ENCODE measurements around the gene VPS26A. TPM values are rescaled to one million over a fixed set of nuclear protein-coding genes. Genes with fewer than 3 reads are reported as not detected.

Gene VPS26A
- total RNA-seq, 1 experiment from 2014 or later = 80.1 TPM

DNA sequence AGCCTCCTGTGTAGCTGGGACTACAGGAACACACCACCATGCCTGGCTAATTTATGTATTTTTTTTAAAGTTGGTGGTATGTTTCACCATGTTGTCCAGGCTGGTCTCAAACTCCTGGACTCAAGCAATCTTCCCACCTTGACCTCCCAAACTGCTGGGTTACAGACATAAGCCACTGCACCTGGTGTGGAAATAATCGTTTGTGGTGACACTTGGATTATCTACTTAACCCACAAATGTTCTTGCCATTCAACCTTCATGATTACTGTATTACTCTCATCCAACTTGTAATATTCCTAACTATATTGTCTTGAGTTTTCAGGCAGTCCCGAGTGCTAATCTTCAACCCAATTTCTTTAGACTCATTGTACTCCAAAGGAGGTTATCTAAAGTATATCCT lies 45.7 kb upstream of the VPS26A start:
- CTCF ChIA-PET = no interaction called here
- Histone ChIP-seq H3K27ac (ENCODE audit: low read depth, low read length, poor library complexity, severe bottlenecking) (no peak overlapping the region), H3K36me3 (ENCODE audit: insufficient read depth, low read length, poor library complexity, severe bottlenecking) (no peaks in the 10 kb centered on the region), H3K4me1 (ENCODE audit: insufficient read depth, low read length, poor library complexity, severe bottlenecking) (no peaks in the 10 kb centered on the region), H3K27me3 (replicated peaks; ENCODE audit: insufficient read depth, low read depth, low read length, poor library complexity) (no peaks in the 10 kb centered on the region), H3K9me3 (ENCODE audit: low read depth, low read length, poor library complexity, severe bottlenecking) (no peaks in the 10 kb centered on the region), H3K4me3 (ENCODE audit: low read depth, low read length, poor library complexity, severe bottlenecking) (no peak overlapping the region)
- DNase-seq (ENCODE audit: low spot score) = no peak
- BruUV-seq (replicated peaks) = no TSS peak
- POLR2A ChIA-PET (ENCODE audit: low non-redundant PET) = no interaction called here
- TF ChIP-seq, protein P1, sequence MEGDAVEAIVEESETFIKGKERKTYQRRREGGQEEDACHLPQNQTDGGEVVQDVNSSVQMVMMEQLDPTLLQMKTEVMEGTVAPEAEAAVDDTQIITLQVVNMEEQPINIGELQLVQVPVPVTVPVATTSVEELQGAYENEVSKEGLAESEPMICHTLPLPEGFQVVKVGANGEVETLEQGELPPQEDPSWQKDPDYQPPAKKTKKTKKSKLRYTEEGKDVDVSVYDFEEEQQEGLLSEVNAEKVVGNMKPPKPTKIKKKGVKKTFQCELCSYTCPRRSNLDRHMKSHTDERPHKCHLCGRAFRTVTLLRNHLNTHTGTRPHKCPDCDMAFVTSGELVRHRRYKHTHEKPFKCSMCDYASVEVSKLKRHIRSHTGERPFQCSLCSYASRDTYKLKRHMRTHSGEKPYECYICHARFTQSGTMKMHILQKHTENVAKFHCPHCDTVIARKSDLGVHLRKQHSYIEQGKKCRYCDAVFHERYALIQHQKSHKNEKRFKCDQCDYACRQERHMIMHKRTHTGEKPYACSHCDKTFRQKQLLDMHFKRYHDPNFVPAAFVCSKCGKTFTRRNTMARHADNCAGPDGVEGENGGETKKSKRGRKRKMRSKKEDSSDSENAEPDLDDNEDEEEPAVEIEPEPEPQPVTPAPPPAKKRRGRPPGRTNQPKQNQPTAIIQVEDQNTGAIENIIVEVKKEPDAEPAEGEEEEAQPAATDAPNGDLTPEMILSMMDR (conservative IDR thresholded peaks at IDR 0.05; ENCODE audit: low read depth, low read length) = no peak
- TF ChIP-seq EZH2 (IDR thresholded peaks at IDR 0.05; ENCODE audit: borderline replicate concordance, low read depth, low read length, poor library complexity, severe bottlenecking) = no peak
- intact Hi-C loops (cut with micrococcal nuclease; ENCODE audit: unreplicated experiment) = no loop called here

DNA sequence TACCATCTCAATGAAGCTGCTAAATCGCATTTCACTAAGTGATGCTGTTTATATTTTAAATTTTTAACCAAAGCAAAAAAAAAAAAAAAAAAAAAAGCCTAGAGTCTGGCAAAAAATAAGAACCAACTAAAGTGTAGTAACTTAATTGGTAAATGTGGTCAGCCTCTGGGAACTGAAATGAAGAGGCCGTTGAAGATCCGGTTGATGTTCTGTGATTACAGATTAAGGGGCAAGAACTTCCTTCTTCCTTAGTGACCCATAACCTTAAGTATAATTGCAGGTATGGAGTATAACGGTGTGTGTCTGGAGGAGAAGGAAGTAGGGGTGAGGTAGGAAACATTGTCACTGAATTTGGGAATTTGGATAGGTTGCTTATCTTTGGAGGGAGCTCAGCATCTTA lies 43.8 kb upstream of the VPS26A start:
- intact Hi-C loops (cut with micrococcal nuclease; ENCODE audit: unreplicated experiment) = no loop called here
- Histone ChIP-seq H3K9me3 (ENCODE audit: low read depth, low read length, poor library complexity, severe bottlenecking) (no peaks in the 10 kb centered on the region), H3K4me3 (ENCODE audit: low read depth, low read length, poor library complexity, severe bottlenecking) (no peak overlapping the region), H3K27ac (ENCODE audit: low read depth, low read length, poor library complexity, severe bottlenecking) (no peak overlapping the region), H3K27me3 (replicated peaks; ENCODE audit: insufficient read depth, low read depth, low read length, poor library complexity) (no peaks in the 10 kb centered on the region), H3K4me1 (ENCODE audit: insufficient read depth, low read length, poor library complexity, severe bottlenecking) (no peaks in the 10 kb centered on the region), H3K36me3 (ENCODE audit: insufficient read depth, low read length, poor library complexity, severe bottlenecking) (no peaks in the 10 kb centered on the region)
- no TSS peak for BruUV-seq (replicated peaks)
- TF ChIP-seq, protein P1 (conservative IDR thresholded peaks at IDR 0.05; ENCODE audit: low read depth, low read length) = no peak
- TF ChIP-seq EZH2 (IDR thresholded peaks at IDR 0.05; ENCODE audit: borderline replicate concordance, low read depth, low read length, poor library complexity, severe bottlenecking) = no peak
- DNase-seq (ENCODE audit: low spot score) = no peak
- POLR2A ChIA-PET (ENCODE audit: low non-redundant PET) = no interaction called here
- CTCF ChIA-PET = interaction anchor here (0.7 kb wide), 1 partner anchor 36 kb away, joined by 7 read pairs; no protein-coding TSS in a partner anchor

DNA sequence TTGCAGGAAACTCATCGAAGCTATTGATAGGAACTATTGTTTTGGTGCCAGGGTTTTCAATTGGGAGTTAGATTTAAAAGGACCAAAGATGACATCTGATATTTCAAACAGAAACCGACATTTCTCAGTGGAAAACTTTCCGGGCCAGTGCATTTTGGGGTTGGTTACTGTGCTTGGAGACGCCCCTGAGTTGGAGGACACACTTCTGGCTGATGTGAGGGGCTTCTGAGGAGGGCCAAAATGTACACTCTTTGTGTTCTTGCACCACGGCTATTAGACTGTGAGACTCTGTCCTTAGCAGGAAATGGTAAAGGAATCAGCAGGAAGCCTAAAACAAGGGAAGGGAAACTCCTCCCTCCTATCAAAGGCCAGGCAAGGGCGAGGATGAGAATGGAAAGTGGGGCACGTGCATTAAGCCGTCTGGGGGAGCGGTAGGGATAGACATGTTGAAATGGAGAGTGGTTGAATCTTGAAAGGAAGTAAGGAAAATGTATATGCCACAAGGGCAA lies 37.9 kb upstream of the VPS26A start:
- ChIA-PET CTCF (no interaction called here), POLR2A (ENCODE audit: low non-redundant PET) (no interaction called here)
- H3K9me3 ChIP-seq (ENCODE audit: low read depth, low read length, poor library complexity, severe bottlenecking) = no peaks in the 10 kb centered on the region
- intact Hi-C loops (cut with micrococcal nuclease; ENCODE audit: unreplicated experiment) = no loop called here
- peak; percentile 51 for DNase-seq (ENCODE audit: low spot score)
- no peaks in the 10 kb centered on the region for H3K36me3 ChIP-seq (ENCODE audit: insufficient read depth, low read length, poor library complexity, severe bottlenecking)
- TF ChIP-seq EZH2 (IDR thresholded peaks at IDR 0.05; ENCODE audit: borderline replicate concordance, low read depth, low read length, poor library complexity, severe bottlenecking) = no peak
- TF ChIP-seq, protein P1 (conservative IDR thresholded peaks at IDR 0.05; ENCODE audit: low read depth, low read length) = no peak
- H3K27me3 ChIP-seq (replicated peaks; ENCODE audit: insufficient read depth, low read depth, low read length, poor library complexity) = no peaks in the 10 kb centered on the region
- no TSS peak for BruUV-seq (replicated peaks)
- no peaks in the 10 kb centered on the region for H3K4me1 ChIP-seq (ENCODE audit: insufficient read depth, low read length, poor library complexity, severe bottlenecking)
- H3K27ac ChIP-seq (ENCODE audit: low read depth, low read length, poor library complexity, severe bottlenecking) = no peak overlapping the region
- H3K4me3 ChIP-seq (ENCODE audit: low read depth, low read length, poor library complexity, severe bottlenecking) = no peak overlapping the region
